SK-N-MC (cell line): ENCODE results near the gene TRAPPC6A.
A peak's percentile ranks its signal among the peaks of the same experiment; 100 is the strongest.

ENCODE experiments used
- DNase-seq: peaks from one replicate; pipeline ENCODE4 v3.0.0-alpha.2; 2011; ENCODE audit warnings: low read depth, low spot score
- H3K27ac ChIP-seq: fragments of 200-600 bp; sonication (generic); 2 replicates; pipeline ENCODE4 v1.5.1; 2016; ENCODE audit warnings: mixed run types
- H3K36me3 ChIP-seq: fragments of 200-600 bp; sonication (generic); 2 replicates; pipeline ENCODE4 v1.6.1; 2017; ENCODE audit warnings: antibody characterized with exemption, low read length, mixed read lengths; ENCODE audit not compliant: insufficient read depth
- H3K4me3 ChIP-seq: fragments of 200-600 bp; sonication (generic); 2 replicates; pipeline ENCODE4 v1.5.1; 2016
- H3K9ac ChIP-seq: fragments of 200-600 bp; sonication (generic); 2 replicates; pipeline ENCODE4 v1.8.0; 2017; ENCODE audit warnings: mixed run types, mixed read lengths; ENCODE audit not compliant: insufficient read length
- H3K9me3 ChIP-seq: fragments of 200-600 bp; sonication (generic); 2 replicates; pipeline ENCODE4 v1.6.1; 2017; ENCODE audit warnings: low read depth, mild to moderate bottlenecking, antibody characterized with exemption, low read length, moderate library complexity, mixed read lengths
- EZH2 ChIP-seq: fragments of 200-600 bp; sonication (generic); IDR thresholded peaks from one replicate; pipeline ENCODE4 v1.6.1; 2017; ENCODE audit warnings: antibody characterized with exemption
- FOXP2 ChIP-seq: optimal IDR thresholded peaks from 2 replicates; pipeline ENCODE3; 2011; ENCODE audit warnings: mild to moderate bottlenecking, moderate library complexity; ENCODE audit not compliant: insufficient read depth; ENCODE audit errors: extremely low read length, control extremely low read depth
- POLR2AphosphoS5 ChIP-seq: IDR thresholded peaks from 2 replicates; pipeline ENCODE4 v1.6.1; 2012; ENCODE audit warnings: mild to moderate bottlenecking, low read depth, low read length, borderline replicate concordance

The TRAPPC6A gene

DNA sequence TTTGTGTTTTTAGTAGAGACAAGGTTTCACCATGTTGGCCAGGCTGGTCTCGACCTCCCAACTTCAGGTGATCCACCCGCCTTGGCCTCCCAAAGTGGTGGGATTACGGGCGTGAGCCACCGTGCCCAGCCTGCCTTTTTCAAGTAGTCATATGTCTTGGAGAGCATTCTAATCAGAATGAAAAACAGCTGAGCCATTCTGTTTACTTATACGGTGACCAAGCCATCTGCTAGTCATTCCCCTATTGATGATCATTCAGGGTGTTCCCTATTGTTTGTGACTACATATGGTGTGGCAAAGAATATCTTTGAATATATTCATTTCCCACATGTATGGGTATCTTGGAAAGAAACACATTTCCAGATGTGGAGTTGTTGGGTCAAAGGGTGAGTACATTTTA lies 17.7 kb upstream of the TRAPPC6A start:
- Histone ChIP-seq H3K9me3 (no peaks in the 10 kb centered on the region), H3K9ac (no peak overlapping the region), H3K27ac (no peak overlapping the region), H3K36me3 (no peaks in the 10 kb centered on the region), H3K4me3 (no peak overlapping the region)
- TF ChIP-seq POLR2AphosphoS5: no peak
- TF ChIP-seq FOXP2: no peak
- no peak for TF ChIP-seq EZH2
- DNase-seq: no peak

DNA sequence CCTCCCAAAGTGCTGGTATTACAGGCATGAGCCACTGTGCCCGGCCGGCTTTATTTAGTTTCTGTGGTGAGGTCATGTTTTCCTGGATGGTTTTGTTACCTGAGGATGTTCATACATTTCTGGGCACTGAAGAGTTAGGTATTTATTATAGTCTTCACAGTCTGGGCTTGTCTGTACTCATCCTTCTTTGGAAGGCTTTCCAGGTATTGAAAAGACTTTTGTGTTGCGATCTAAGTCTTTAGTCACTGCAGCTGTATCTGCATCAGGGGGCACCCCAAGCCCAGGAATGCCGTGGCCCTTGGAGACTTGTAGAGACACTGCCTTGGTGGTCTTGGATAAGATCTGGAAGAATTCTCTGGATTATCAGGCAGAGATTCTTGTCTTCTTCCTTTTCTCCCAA lies 13.3 kb upstream of the TRAPPC6A start:
- Histone ChIP-seq H3K27ac (no peak overlapping the region), H3K4me3 (no peak overlapping the region), H3K9ac (no peak overlapping the region), H3K9me3 (no peaks in the 10 kb centered on the region), H3K36me3 (no peaks in the 10 kb centered on the region)
- no peak for DNase-seq
- no peak for TF ChIP-seq POLR2AphosphoS5
- TF ChIP-seq FOXP2: no peak
- TF ChIP-seq EZH2: no peak

DNA sequence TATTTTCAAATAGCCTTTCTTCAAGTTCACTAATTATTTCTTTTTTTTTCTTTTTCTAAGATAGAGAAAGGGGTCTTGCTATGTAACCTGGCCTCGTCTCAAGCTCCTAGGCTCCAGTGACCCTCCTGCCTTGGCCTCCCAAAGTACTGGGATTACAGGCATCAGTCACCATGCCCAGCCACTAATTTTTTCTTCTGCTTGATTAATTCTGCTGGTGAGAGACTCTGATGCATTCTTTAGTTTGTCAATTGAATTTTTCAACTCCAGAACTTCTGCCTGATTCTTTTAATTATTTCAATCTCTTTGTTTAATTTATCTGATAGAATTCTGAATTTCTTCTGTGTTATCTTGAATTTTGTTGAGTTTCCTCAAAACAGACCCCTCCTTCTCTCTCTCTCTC lies 11.9 kb upstream of the TRAPPC6A start:
- Histone ChIP-seq H3K36me3 (no peaks in the 10 kb centered on the region), H3K27ac (no peak overlapping the region)
- no peak for TF ChIP-seq EZH2
- TF ChIP-seq POLR2AphosphoS5: no peak
- TF ChIP-seq FOXP2: no peak

DNA sequence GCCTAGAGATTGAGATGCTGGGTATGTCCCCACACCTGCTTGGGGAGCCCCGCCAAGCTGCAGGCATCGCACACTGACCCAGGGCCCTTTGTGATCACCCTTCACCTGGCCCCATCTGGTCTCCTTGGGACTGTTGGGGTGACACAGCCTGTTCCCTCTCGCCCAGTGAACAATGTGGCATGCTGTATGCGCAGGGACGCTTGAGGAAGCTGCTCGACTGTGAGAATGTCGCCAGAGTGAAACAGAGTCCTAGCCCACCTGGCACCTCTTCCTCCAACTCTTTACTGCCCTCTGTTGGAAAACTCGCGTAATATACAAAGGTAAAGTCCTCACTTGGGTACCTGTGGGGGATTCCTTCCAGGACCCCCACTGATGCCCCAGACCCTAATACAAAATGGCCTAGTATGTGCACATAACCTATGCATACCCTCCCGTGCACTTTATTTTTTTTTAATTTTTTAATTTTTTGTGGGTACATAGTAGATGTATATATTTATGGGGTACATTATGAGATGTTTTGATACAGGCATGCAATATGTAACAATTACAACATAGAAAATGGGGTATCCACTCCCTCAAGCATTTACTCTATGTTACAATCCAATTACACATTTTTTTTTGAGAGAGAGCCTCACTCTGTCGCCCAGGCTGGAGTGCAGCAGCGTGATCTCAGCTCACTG lies 9.5 kb upstream of the TRAPPC6A start:
- no peak for TF ChIP-seq POLR2AphosphoS5
- TF ChIP-seq EZH2: no peak
- no peak for TF ChIP-seq FOXP2
- Histone ChIP-seq H3K4me3 (no peak overlapping the region), H3K9ac (no peak overlapping the region), H3K9me3 (no peaks in the 10 kb centered on the region), H3K36me3 (no peaks in the 10 kb centered on the region), H3K27ac (no peak overlapping the region)
- no peak for DNase-seq

More for the DNA sequence above, 11.9 kb upstream of the TRAPPC6A start:
- Histone ChIP-seq H3K9ac (no peak overlapping the region), H3K9me3 (no peaks in the 10 kb centered on the region), H3K4me3 (no peak overlapping the region)
- no peak for DNase-seq

DNA sequence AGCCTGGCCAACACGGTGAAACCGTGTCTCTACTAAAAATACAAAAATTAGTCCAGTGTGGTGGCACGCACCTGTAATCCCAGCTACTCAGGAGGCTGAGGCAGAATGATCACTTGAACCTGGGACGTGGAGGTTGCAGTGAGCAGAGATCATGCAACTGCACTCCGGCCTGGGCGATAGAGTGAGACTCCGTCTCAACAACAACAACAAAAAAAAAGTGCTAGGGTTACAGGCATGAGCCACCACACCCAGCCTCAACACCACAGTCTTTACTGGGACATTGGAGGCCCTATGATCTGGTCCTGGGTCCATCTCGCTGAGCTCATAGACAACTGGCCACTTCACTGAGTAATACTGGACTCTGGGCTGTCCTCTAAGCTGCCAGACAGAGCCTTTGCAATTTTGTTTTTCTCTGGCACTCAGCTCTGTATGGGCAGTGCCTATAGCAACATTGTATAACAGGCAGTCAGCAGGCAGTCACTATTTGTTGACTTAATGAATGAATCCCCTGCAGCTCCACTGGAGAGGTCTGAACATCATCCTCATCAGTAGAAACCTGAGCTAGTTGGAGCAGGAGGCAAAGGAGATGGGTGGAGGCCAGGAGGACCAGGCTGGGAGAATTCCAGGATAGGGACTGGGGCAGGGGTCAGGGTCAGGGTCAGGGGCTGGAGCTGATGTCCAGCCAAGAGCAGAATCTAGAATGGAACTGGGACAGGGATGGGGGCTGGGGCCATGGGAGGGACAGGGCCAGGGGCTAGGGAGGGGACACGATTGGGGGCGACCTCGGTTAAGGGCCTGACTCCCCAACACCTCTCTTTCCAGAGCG lies 8.7 kb upstream of the TRAPPC6A start:
- Histone ChIP-seq H3K4me3 (no peak overlapping the region), H3K27ac (no peak overlapping the region), H3K36me3 (no peaks in the 10 kb centered on the region), H3K9ac (no peak overlapping the region), H3K9me3 (no peaks in the 10 kb centered on the region)
- no peak for DNase-seq
- TF ChIP-seq POLR2AphosphoS5 (no peak), FOXP2 (no peak), EZH2 (no peak)

DNA sequence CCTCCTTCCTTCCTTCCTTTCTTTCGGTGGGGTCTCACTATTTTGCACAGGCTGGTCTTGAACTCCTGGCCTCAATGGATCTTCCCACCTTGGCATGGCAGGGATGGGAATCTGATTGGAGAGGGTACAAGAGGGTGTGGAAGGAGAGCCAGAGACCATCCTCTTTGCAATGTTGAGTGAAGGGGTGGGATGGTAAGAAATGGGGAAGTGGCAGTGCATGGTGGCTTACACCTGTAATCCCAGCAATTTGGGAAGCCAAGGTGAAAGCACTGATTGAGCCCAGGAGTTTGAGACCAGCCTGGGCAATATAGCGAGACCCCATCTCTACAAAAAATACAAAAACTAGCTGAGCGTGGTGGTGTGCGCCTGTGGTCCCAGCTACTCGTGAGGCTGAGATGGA lies 6.1 kb upstream of the TRAPPC6A start:
- TF ChIP-seq POLR2AphosphoS5: no peak
- no peak for TF ChIP-seq FOXP2
- no peak for TF ChIP-seq EZH2
- H3K9ac ChIP-seq: no peak overlapping the region
- H3K9me3 ChIP-seq: no peaks in the 10 kb centered on the region
- no peaks in the 10 kb centered on the region for H3K36me3 ChIP-seq
- H3K4me3 ChIP-seq: no peak overlapping the region
- DNase-seq: no peak
- no peak overlapping the region for H3K27ac ChIP-seq

DNA sequence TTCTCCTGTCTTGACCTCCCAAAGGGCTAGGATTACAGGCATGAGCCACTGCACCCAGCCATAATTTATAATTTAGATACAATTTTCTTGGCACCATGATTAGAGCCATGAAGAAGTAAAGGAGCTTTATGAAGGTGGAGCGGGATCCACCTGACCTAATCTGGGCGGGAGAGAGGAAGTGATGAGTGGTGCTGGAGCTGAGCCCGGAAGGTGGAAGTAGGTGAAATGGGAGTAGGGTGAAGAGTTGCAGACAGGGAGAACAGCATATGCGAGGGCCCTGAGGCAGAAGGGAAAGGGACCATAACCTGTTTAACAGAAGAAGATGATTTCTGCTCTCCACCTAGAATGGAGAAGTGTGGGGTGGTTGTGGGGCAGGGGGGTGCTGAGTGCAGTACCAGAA lies 4.7 kb upstream of the TRAPPC6A start:
- H3K36me3 ChIP-seq: no peaks in the 10 kb centered on the region
- no peak overlapping the region for H3K4me3 ChIP-seq
- H3K9me3 ChIP-seq: no peaks in the 10 kb centered on the region
- TF ChIP-seq FOXP2: no peak
- no peak for TF ChIP-seq POLR2AphosphoS5
- no peak for TF ChIP-seq EZH2
- no peak for DNase-seq
- no peak overlapping the region for H3K9ac ChIP-seq
- no peak overlapping the region for H3K27ac ChIP-seq

DNA sequence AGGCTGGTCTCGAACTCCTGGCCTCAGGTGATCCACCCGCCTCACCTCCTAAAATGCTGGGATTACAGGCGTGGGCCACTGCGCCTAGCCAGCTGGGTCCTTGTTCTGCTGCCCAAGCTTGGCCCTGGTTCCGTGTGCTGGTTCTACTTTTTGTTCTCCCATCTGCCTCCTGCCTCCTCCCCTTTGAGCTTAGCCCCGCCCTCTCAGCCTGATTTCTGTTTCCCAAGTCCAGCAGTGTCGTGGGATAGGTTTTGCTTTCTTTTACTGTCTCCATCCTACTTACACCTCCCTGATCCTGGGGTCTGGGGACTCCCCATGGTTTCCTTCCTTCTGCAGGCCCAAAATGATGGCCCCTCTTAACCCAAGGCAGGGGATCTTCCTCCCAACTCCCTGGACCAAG lies 2.9 kb upstream of the TRAPPC6A start:
- Histone ChIP-seq H3K9me3 (no peaks in the 10 kb centered on the region), H3K36me3 (no peaks in the 10 kb centered on the region), H3K4me3 (no peak overlapping the region), H3K27ac (no peak overlapping the region), H3K9ac (no peak overlapping the region)
- DNase-seq: no peak
- TF ChIP-seq EZH2 (no peak), FOXP2 (no peak), POLR2AphosphoS5 (no peak)

DNA sequence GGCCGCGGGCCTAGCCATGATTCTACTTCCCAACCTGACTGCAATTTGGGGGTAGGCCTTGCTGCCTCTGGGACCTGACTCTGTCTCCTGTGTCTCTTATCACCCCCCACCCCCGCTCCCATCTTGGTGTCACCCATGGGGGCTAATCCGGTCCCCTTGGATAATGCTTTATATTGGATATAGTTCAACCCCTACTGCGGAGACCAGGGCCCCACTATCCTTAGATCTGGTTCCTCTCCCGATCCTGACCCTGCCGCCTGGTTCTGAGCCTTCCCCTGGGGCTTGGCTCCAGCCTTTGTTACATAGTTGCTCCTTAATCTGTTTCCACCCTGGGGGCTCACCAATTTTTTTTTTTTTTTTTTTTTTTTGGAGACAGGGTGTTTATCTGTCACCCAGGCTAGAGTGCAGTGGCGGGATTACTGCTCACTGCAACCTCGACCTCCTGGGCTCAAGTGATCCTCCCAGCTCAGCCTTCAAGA lies 1.9 kb upstream of the TRAPPC6A start:
- Histone ChIP-seq H3K9ac (peak overlapping the region; percentile 75), H3K36me3 (no peaks in the 10 kb centered on the region), H3K4me3 (peak overlapping the region; percentile 87), H3K9me3 (no peaks in the 10 kb centered on the region), H3K27ac (no peak overlapping the region)
- no peak for DNase-seq
- TF ChIP-seq EZH2 (no peak), POLR2AphosphoS5 (no peak), FOXP2 (no peak)
